ENCODE measurements around the gene CCDC24. TPM values are rescaled to one million over a fixed set of nuclear protein-coding genes. Genes with fewer than 3 reads are reported as not detected.

CCDC24 gene
- total and polyA plus RNA-seq, 2 of the 13 experiments (the other 11 are each of a cell fraction or from before 2014, with no cell fraction given) = 1.4 to 2.9 TPM

- no peak for TF ChIP-seq ZNF879 (CRISPR knock-in tag; IDR thresholded peaks at IDR 0.05)
- 0 out of 2 replicates have a peak, but pooled peaks have one; percentile 24 for TF ChIP-seq ZNF12 (CRISPR knock-in tag; IDR thresholded peaks at IDR 0.05)
- no peak for TF ChIP-seq TEAD2 (CRISPR knock-in tag; IDR thresholded peaks at IDR 0.05)
- TF ChIP-seq, protein P1, sequence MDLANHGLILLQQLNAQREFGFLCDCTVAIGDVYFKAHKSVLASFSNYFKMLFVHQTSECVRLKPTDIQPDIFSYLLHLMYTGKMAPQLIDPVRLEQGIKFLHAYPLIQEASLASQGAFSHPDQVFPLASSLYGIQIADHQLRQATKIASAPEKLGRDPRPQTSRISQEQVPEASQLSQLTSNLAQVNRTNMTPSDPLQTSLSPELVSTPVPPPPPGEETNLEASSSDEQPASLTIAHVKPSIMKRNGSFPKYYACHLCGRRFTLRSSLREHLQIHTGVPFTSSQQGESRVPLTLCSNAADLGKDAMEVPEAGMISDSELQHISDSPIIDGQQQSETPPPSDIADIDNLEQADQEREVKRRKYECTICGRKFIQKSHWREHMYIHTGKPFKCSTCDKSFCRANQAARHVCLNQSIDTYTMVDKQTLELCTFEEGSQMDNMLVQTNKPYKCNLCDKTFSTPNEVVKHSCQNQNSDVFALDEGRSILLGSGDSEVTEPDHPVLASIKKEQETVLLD (CRISPR knock-in tag; IDR thresholded peaks at IDR 0.05; ENCODE audit: low read depth) = peak; percentile 92; the same call in 1 of the 2 replicates
- peak; percentile 78 for TF ChIP-seq MYPOP (CRISPR knock-in tag; IDR thresholded peaks at IDR 0.05)
- TF ChIP-seq RAD21 (CRISPR knock-in tag; IDR thresholded peaks at IDR 0.05) = no peak; the same call in 1 of the 2 replicates
- peak; percentile 41; the same call in 1 of the 2 replicates for TF ChIP-seq FOXO1 (CRISPR knock-in tag; IDR thresholded peaks at IDR 0.05)
- no peak for TF ChIP-seq PAX8 (CRISPR knock-in tag; IDR thresholded peaks at IDR 0.05; ENCODE audit: borderline replicate concordance)
- peak; percentile 33 for TF ChIP-seq ZNF142 (CRISPR knock-in tag; IDR thresholded peaks at IDR 0.05)
- peak; percentile 60; the same call in 1 of the 2 replicates for TF ChIP-seq KLF6 (CRISPR knock-in tag; IDR thresholded peaks at IDR 0.05)
- no peak for TF ChIP-seq ZNF367 (CRISPR knock-in tag; IDR thresholded peaks at IDR 0.05; ENCODE audit: borderline replicate concordance)
- TF ChIP-seq SP5 (CRISPR knock-in tag; IDR thresholded peaks at IDR 0.05; ENCODE audit: borderline replicate concordance, low read depth) = no peak; the same call in 1 of the 2 replicates
- TF ChIP-seq SMARCE1 (IDR thresholded peaks at IDR 0.05; ENCODE audit: borderline replicate concordance) = no peak
- TF ChIP-seq ZFP82 (CRISPR knock-in tag; IDR thresholded peaks at IDR 0.05; ENCODE audit: borderline replicate concordance) = peak; percentile 79
- TF ChIP-seq ATF6 (CRISPR knock-in tag; conservative IDR thresholded peaks at IDR 0.05) = no peak
- TF ChIP-seq KDM4B (CRISPR knock-in tag; IDR thresholded peaks at IDR 0.05) = no peak; the same call in 1 of the 2 replicates
- peak; percentile 81; the same call in 1 of the 2 replicates for TF ChIP-seq ZNF225 (CRISPR knock-in tag; IDR thresholded peaks at IDR 0.05)
- TF ChIP-seq, protein P2, sequence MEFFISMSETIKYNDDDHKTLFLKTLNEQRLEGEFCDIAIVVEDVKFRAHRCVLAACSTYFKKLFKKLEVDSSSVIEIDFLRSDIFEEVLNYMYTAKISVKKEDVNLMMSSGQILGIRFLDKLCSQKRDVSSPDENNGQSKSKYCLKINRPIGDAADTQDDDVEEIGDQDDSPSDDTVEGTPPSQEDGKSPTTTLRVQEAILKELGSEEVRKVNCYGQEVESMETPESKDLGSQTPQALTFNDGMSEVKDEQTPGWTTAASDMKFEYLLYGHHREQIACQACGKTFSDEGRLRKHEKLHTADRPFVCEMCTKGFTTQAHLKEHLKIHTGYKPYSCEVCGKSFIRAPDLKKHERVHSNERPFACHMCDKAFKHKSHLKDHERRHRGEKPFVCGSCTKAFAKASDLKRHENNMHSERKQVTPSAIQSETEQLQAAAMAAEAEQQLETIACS (CRISPR knock-in tag; IDR thresholded peaks at IDR 0.05) = peak; percentile 54
Measured at GRCh38 chr1:43974443-43975248, 16.8 kb upstream of the CCDC24 start, which contains the start of gene ATP6V0B (continued).

All from HepG2 (cell line).